GM21786 (cell line): ENCODE results near the gene KRT71.

Experiments used
- ATAC-seq: cut with Tn5 transposase; IDR thresholded peaks from one replicate; pipeline ENCODE4 v1.9.1; 2021; ENCODE audit not compliant: unreplicated experiment

Gene KRT71

DNA sequence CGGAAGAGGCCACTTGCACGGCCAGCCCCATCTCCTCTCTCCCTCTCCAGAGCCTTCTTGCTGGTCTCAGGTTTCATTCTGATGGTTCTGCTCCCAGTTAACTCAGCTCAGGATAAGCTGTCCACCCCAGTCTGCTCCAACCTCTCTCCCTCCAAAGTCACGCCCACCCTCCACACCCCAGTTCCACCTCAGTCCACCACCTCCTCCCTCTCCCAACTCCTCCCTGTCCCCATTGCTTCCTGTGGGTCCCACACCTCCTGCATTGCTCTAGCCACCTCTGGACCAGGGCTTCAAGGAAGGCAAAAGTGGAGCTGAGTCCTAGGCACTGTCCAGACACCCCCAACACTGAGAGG lies 13.1 kb downstream of the KRT71 start:
- ATAC-seq, result no peak

DNA sequence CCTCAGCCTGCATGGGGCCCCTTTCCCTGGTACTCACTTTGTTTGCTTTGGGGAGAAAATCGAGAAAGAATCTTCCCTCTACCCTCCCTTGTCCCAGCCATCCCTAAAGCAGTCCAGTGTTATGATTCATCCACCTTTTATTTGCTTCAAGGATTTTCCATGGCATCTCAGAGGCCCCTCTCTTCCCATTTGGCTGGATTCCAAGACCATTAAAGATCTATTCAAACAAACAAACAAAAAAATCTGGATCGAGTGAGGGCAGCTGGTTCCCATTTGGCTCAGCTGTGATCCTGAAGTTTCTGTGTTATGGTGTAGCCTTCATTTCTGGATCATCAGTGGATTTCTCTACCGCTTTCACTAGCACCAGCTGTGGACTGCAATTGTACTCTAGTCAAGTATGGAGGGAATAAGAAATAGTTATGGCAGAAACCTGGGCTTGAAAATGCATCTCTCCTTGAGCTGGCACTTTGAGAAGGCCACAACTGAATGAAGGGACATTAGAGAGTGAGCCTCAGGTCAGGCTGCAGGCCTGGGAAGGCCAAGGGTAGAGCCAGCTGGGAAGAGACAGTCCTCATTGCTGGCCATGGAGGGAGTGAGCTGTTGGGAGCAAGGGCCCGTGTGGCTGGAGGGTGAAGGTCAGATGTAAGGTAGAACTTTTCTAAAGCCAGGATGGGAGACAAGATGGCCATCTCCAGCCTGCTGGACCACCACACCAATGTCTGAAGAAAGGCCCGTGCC lies 13.7 kb downstream of the KRT71 start:
- no peak for ATAC-seq

DNA sequence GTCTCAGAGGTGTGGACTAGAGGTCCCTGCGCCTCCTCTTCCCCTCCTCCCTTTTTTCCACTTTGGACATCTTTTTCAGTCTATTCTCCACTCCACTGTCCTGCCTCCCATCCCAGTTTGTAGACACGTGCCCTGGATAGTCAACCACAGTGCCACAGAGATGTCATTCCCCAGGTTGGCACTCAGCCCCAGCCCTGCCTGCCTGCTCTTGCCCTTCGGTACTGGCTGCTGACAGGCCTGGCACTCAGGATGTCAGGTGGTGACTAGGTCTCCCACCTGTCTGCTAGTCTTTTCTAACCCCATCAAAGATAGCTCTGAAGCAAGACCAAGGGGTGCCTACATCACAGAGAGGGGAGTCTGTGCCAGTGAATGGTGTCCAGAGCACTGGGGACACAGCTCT lies 15.8 kb downstream of the KRT71 start:
- no peak for ATAC-seq

DNA sequence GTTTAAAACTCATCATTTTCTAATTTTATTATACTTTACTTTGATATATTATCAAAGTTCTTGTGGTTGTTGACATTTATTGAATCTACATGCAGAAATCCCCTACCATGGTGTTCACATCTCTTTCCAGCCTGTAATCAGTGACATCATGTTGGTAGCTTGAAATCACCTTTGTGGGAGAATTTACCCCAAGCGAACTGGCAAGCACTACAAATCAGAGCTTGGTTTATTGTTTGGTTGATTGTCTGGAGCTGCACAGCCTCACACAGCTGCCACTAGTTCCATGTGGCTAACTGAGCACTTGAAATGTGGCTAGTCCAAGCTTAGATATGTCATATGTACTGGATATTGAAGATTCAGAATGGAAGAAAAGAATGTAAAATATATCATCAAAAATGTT lies 17.4 kb downstream of the KRT71 start:
- no peak for ATAC-seq

DNA sequence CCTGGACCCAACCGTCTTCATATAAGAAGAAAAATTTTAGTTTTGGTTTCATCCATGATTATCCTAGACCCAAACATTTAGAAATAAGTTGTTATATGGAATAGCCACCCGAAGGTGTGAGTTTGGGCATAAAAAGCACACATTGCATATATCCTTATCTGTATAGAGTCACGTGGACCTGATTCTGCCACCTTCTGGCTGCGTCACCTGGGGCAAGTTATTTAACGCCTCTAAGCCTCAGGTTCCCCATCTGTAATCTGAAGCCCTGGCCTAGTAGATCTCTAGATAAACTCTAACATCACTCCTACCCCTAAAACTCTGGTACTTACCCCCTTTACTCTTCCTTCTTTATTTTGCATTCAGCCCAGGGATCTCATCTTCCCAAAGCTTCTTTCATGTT lies 18.5 kb downstream of the KRT71 start:
- no peak for ATAC-seq

DNA sequence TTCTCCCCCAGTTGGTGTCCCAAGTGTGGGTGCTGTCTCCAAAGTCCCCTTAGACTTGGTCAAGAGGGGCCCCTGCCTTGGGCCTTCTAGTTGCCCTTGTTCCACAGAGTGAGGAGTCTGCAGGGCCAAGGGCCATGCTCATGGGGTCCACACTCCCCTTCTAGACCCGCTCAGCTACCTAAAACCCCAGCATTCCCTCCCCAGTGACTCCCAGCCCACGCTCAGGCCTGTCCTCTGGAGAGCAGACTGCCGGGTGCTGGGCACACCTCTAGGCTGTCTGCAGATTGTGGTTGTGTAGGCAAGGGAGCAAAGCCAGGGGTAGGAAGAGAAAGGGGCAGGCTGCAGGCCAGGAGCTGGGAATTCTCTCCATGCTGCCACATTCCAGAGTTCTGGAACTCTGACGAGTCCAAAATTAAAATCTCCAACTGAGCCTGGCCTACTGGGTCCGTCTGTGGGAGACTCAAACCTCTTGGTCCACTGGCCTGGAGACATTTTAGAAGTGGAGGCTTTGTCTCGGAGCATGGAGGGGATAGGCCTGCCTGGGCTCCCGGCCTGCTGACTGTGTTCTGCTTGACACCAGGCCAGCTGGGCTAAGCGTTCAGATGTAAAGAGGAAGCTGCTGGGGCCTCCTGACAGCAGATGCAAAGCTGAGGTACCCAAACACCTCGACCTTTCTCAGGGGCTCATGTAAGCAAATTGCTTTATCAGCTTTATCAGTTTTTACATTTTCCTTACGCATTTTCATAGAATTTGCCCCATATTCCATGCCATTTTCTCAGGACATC lies 19.1 kb downstream of the KRT71 start:
- ATAC-seq, result no peak

DNA sequence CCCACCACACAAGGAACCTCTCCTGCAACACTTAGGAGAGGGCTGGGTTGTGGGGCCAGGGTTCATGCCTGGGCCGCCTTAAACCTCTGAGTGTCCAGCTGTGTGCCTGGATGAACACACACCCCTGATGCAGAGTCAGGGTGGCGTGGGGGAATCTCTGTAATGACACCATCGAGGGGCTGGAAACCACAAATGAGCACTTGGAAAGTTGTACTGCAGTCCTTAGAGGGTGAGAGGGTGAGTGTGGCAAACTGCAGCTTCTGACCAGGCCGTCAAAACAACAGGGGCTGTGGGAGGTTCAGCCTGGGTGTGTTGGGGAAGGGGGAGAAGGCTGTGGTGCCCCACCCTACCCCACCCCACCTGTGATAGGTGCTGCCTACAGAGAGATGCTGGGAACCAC lies 20.3 kb downstream of the KRT71 start:
- ATAC-seq, result no peak

DNA sequence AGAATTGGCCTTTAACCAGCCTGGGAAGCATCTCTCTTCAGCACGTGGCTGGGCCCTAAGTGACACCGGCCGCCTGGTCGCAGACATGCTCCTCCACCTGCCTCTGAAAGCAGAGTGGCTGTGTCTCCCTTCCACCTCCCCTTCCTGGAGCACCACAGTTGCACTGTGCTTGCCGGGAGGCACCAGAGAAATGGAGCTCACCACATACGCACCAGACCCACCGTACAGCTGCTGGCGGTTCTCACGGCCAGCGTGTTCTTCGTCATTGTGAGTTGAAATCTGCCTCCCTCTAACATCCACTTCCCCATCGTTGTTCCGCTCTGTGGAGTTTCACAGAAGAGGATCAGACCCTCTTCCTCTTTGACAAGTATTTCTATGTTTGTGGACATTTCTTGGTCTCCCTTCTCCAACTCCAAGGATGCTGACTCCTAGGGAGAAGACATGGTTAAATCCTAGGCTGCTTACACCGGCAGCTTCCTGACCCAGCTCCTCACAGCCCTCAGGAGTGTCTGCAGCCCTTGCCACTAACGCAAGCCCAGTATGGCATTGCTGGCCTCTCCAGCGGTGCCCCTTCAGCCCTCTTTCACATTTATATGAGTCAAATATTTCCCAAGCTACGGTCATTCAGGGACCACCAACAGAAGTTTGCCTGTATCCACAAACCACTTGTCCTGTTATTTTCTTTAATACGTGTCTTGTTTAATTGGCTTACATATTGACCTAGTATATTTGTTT lies 21.2 kb downstream of the KRT71 start:
- ATAC-seq, result no peak

DNA sequence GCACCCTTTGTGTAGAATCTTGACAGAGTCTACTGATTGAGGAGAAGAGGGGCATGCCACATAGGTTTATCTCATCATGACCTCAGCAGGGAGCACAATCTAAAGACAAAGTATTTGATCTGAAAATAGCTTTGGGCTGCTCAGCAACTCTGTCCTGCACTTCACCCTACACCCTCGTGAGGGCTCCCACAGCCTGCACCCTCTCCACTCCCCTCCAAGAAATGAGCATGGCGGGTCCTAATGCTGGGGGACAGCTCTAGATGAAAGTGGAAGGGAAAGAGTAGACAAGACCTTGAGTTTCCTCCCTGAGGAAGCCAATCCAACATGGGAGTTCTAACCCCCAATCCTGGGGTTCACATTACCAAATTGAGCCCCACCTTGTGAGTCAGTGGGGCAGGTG lies 22.0 kb downstream of the KRT71 start:
- no peak for ATAC-seq

DNA sequence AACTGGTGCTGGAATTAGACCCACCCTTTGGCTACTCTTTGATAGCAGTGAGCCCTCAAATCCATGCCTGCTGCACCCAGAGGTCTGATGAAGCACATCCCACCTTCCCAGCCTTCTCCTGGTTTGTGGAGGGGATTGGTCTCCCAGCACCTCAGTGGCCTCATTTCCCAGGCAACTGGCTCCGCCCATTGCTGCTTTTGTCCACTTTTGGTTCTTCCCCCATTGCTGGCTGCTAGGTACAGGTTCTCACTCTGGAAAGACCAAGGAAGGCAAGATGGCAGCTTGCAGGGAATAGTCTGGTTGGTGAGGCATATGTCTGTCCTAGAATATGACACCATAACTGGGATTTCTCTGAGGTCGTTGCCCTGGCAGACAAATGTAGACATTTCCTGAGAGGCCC lies 22.6 kb downstream of the KRT71 start:
- no peak for ATAC-seq

DNA sequence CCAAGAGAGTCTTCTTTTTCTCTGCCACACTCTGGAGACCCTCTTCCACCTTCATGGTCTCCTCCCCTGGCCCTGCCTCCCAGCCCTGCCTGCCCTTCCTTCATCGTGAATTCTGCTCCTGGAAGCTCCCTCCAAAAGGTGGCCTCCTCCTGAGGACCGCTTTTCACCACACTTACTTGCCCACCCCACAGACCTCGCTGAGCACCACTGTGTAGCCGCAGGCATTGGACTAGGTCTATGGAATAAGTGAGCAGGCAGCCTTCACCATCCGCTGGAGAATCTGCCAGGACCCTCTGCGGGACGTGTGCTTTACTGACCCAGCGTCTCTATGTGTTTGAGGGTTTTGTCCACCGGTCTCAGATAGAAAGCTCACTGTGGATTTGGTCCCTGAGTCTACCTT lies 23.1 kb downstream of the KRT71 start:
- ATAC-seq, result no peak

DNA sequence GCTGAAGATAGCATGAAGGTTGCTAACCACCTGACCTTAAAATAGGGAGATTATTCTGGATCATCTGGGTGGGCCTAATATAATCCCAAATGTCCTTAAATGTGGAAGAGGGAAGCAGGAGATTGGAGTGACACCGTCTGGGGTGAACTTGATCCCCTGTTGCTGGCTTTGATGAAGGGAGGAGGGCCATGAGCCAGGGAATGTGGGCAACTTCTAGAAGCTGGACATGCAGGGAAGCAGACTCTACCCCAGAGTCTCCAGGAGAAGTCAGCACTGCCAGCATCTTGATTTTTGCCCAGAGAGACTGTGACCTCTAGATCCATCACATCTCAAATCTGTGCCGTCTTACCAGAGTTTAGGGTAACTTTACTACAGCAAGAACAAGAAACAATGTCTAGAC lies 23.5 kb downstream of the KRT71 start:
- no peak for ATAC-seq

DNA sequence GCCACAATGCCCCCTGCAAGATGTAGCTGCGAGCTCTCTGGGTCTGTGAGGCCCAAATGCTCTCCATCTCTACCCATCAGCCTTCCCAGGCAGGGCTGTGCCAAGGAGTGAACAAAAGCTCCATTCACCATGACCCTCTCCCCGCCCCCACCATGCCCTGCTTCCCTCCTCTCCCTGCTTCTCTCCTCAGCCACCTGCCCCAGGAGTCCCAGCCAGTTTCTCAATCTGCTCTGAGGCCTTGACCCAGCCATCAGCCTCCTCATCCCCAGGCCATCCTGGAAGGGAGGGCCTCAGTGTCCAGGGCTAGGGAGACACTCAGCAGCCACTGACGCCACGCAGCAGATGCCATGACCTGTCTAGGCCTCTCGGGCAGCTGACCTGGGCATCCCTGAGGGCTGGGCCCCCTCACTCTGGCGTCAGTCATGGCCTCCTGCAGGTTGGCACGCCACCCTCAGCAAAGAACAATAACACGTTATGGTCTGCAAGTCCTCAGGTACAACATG lies 24.3 kb downstream of the KRT71 start:
- no peak for ATAC-seq

DNA sequence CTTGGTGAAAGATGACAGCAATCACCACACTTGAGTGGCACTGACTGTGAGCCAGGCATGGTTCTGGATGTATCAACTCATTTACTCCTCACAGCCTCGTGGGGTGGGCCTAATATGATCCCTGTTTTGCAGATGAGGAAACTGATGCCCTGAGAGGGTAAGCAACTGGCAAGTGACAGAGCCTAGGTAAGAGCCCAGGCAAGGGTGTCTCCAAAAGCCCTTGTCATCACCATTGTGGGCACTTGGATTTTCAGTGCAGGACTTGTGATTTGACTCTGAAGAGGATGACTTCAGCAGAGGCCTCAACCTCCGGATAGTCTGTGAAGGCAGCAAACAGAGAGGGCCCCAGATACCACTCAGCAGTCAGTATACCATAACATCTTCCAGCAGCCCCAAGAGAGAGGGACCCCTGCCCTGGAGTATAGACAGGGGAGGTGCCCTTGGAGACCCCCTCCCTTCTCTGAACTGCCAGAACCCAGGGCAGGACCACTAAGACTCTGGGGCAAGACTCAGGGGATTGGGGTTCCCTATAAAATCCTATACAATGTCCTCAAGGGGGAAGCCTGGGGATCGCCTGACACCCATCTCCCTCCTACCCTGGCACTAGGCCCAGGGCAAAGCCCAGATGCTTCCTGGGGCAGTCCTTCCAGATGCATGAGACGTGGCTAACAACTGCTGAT lies 25.7 kb downstream of the KRT71 start:
- ATAC-seq, result no peak

DNA sequence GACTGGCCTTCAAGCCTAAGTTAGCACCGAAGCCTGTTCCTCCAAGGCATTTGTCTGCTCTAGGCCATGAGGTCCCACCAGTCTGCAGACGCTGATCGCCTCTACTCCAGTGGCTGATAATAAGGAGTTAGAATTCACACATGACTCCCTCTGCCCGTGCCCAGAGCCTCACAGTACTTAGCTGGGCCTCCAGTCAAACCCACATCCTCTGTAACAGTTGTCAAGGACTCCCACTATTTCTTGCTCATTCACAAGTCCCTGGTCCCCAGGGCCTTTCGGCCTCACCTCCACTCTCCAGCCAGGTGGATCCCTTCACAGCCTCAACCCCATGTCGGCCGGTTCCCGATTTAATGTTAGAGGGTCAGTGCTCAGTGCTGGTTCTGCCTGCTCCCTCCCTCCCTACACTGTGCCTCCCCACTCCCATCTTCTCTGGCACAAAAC lies 26.4 kb downstream of the KRT71 start:
- no peak for ATAC-seq

DNA sequence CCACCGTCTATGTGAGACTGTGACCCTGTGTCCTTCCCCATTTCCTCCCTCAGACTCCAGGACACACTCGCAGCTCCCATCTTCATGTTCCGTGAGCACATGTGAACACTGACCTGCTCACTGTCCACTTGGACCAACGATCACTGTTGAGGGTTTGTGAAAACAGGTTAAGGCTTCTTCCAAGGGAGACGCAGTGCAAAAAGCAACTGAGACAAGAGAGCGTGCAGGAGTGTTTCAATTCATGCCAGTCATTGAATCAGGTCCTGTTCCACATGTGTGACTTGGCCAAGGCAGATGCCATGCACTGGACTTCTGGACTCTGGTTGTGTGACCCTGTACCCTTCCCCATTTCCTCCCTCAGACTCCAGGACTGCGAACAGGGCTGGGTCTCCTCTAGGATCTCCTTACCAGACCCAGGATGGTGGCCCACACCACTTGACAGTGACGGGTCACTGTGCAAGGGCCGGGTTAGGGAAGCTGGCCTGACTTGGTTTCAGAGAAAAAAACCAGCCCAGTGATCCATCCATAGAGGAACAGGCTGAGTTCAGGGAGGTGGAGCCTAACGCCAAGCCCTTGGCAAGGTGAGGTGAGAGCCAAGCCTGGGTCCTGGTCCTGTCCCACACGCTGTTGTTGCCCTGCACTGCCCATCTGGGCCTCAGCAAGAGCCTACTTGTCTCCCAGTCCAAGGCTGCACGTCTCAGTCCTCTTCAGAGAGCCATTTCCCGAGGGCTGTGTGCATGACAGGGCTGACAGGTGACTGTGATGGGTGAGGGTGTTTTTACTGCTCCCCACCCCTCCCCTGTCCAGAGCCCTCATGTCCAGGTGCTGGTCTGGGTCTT lies 27.1 kb downstream of the KRT71 start:
- no peak for ATAC-seq

DNA sequence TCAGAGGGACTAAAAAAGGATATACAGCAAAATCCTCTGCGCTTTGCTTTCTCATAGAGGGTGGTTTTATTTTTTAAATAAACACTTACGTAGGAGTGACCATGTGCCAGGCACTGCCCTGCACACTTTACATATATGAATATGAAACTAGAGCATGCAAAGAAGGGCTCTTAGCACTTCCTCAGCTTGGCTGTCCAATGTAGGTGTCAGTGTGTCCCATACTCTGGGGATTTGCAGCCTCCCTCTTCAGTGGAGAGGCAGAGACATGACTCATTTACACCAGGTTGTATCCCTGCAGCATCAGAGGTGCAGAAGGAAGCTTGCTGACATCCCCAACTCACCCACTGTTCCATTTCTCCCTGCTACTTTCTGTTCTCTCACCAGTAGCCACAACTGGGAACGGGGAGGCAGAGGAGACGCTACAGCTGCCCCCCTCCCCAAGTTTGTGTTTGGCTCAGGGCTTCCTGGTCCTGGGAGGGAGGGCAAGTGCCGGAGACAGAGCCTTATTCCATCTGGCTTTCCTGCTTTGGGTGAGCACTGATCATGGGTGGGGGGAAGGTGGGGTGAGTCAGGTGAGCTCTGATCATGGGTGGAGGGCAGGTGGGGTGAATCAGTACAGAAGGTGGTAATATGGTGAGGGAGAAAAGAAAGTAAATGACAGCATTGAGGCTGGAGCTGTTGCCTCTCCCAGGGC lies 27.9 kb downstream of the KRT71 start:
- no peak for ATAC-seq

DNA sequence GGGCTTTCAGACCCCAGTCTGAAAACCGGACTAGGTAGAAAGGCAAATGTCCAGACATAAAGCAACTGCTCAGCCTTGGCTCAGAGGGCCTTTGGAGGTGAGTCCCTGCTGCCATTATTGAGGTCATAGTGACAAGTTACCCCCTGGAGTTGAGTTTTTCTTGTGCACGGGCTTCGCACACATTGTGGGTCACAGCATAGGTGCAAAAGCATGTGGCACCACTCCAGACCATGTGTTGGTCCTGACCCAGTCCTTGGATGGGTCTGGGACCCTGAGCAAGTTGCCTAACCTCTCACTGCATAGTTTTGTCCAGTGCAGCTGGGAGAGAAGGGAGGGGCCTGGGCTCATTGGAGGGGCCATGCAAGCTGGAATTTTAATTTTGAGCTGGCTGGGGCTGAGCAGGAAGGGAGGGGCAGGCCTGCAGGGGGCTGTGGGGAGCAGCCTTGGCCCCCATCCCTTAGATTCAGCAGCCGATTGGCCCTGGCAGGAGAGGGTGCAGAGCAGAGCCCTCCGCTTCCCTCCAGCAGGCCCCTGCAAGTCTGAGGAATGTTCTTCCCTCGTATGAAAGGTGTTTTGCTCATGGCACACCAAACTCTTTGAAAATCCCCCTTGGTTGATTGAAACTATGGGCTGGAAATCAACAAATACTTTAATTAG lies 28.6 kb downstream of the KRT71 start:
- ATAC-seq, result no peak

DNA sequence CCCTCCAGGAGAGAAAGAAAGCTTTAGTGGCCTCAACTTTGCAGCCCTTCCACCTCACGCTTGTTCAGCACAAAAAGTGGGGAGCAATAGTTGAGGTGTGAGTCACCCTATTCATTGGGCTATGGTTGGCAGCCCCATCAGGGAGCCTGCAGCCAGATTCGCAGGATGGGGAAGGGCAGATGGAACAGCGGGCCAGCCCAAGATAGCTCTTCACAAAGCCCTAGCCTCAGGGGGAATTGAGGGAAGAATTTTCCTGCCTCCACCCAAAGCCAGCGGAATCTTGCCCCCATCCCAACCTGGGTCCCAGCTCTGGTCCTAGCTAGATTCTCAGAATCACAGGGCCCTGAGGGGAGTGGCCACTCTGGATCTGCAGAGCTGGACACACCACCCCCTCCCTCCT lies 29.1 kb downstream of the KRT71 start:
- ATAC-seq, result no peak
